Activated CD4-positive, CD25-positive, alpha-beta regulatory T cell treated with anti-CD3 and anti-CD28 coated beads, Interleukin-2, amount 50 U/mL, for 16 hours (primary cell): Measurements from ENCODE around the gene ZNF311.
A peak's percentile ranks its signal among the peaks of the same experiment; 100 is the strongest.
"Not testable (repeated sequence)": the region's sequence is repeated elsewhere in the genome, so short reads cannot be mapped to it uniquely, and the experiment has no call there.

Experiments
- DNase-seq: peaks from one replicate; pipeline ENCODE4 v3.0.0-alpha.2; 2020; ENCODE audit warnings: low read depth, low spot score

ZNF311 gene

GRCh38 chr6:28982476-28983266 lies 22.4 kb downstream of the ZNF311 start:
- DNase-seq, result no peak

DNA sequence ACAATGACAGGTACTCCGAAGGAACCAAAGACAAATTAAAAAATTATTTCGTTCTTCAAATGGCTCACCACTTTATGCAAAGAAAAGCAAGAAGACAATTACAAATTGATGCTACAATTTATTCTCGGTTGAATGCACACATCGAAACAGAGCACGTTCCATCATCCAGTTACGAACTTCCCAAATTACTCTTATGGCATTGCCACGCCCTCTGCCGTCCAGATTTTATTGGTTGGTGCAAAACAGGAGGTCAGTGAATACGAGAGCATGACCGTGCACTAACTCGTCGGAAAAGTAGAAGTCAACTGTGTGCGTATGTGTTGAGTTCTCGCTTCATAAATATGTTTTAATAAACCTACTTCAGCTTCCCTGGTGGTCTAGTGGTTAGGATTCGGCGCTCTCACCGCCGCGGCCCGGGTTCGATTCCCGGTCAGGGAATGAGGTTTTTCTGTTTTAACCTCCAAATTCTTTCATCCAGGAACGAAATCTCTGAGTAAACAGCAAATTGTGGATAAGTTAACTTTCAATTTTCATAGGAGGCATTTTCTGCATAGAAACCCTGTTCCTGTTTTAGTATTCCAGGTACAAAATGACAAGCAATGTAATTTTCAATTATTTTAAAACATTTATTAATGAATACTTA lies 23.2 kb downstream of the ZNF311 start:
- peak; percentile 40 for DNase-seq

GRCh38 chr6:28981431-28981832 lies 23.7 kb downstream of the ZNF311 start:
- peak; percentile 43 for DNase-seq

GRCh38 chr6:28980852-28981430 lies 24.2 kb downstream of the ZNF311 start:
- no peak for DNase-seq

- DNase-seq, result no peak
These were observed 24.8 kb downstream of the ZNF311 start for GRCh38 chr6:28980137-28980851.

- DNase-seq, result no peak
These were observed 25.4 kb downstream of the ZNF311 start for GRCh38 chr6:28979679-28980078.

GRCh38 chr6:28978959-28979561 lies 26.1 kb downstream of the ZNF311 start:
- DNase-seq, result no peak

DNA sequence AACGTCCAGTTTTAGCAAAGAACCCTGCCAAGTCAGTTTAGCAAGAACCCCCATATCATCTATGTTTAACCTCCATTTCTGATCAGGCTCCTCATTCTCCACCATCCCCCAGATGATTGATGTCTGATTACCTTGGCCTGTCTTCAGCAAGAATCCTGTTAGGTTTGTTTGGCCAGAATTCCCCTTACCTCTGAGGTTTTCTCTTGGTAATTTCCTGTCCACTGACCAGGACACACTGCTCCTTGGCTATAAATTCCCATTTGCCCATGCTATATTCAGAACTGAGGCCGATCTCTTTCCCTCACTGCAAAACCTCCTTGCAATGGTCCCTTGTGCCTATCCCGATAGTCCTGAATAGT lies 27.0 kb downstream of the ZNF311 start:
- DNase-seq, result no peak

- DNase-seq, result no peak
These were observed 27.6 kb downstream of the ZNF311 start for GRCh38 chr6:28977341-28978132.

DNA sequence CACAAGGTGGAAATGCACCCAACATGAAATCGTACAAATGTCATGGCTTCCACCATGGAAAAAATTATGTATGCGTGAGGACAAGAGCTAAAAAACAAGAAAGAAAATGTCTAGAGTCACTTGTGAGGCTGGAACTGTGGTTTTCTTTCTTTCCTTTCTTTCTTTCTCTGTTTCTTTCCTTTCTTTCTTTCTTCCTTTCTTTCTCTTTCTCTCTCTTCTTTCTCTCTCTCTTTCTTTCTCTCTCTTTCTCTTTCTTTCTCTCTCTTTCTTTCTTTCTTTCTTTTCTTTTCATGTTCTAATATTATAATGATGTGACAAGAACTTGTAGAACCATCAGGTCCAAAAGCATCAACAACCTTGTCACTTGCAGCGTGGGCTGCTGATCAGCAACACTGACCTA lies 28.4 kb downstream of the ZNF311 start:
- no peak for DNase-seq

- no peak for DNase-seq
These were observed 30.6 kb downstream of the ZNF311 start for GRCh38 chr6:28974505-28974904.

DNA sequence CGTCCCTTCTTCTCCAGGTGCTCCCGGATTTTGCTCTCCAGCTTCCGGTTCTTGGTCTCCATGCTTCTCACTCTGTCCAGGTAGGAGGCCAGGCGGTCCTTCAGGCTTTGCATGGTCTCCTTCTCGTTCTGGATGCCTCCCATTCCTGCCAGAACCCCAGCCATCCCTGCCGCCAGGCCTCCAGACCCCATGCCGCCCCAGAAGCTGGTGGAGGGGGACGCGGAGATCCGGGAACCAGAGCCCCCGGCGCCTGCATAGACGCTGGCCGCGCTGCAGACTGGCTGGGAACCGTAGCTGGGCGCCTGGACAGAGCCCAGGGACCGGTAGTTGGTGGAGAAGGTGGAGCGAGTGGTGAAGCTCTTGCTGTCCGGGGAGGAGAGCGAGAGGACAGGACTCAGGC lies 35.1 kb downstream of the ZNF311 start:
- DNase-seq, result not testable (repeated sequence)

- DNase-seq, result no peak
These were observed 36.0 kb downstream of the ZNF311 start for GRCh38 chr6:28969129-28969528.

DNA sequence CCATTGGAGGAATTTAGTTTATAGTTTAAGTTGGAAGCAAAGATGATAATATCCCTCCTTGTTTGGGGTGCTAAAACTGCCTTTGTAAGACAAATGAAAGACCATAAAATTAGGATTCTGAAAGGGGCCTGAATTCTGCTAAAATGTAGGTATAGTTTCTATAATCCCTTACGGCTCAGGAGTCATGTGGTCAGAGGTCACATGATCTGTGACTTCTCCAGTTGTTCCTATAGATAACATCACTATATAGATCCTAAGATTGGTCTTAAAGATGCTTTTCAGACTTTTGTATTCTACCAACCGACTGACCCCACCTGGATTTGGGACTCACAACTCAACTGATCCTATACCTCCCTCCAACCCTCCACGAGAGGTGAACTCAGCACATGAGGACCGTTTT lies 36.6 kb downstream of the ZNF311 start:
- DNase-seq, result no peak

GRCh38 chr6:28965706-28966105 lies 39.4 kb downstream of the ZNF311 start:
- DNase-seq, result no peak

- DNase-seq, result no peak
These were observed 44.1 kb downstream of the ZNF311 start for GRCh38 chr6:28960846-28961500.

DNA sequence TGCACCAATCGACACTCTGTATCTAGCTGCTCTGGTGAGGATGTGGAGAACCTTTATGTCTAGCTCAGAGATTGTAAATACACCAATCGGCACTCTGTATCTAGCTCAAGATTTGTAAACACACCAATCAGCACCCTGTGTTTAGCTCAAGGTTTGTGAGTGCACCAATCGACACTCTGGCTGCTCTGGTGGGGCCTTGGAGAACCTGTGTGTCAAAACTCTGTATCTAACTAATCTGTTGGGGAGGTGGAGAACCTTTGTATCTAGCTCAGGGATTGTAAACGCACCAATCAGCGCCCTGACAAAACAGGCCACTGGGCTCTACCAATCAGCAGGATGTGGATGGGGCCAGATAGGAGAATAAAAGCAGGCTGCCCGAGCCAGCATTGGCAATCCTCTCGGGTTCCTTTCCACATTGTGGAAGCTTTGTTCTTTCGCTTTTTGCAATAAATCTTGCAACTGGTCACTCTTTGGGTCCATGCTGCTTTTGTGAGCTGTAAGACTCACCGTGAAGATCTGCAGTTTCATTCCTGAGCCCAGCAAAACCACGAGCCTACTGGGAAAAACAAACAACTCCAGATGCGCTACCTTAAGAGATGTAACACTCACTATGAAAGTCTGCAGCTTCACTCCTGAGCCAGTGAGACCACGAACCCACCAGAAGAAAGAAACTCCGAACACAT lies 46.4 kb downstream of the ZNF311 start:
- DNase-seq, result not testable (repeated sequence)

DNA sequence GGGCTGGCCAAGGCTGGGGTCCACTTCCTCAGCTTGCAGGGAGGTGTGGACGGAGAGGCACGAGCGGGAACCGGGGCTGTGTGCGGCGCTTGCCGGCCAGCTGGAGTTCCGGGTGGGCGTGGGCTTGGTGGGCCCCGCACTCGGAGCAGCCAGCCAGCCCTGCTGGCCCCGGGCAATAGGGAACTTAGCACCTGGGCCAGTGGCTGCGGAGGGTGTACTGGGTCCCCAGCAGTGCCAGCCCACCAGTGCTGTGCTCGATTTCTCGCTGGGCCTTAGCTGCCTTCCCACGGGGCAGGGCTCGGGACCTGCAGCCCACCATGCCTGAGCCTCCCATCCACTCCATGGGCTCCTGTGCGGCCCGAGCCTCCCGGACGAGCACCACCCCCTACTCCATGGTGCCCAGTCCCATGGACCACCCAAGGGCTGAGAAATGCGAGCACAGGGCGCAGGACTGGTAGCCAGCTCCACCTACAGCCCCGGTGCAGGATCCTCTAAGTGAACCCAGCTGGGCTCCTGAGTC lies 47.3 kb downstream of the ZNF311 start:
- DNase-seq, result not testable (repeated sequence)

GRCh38 chr6:28956331-28956730 lies 48.8 kb downstream of the ZNF311 start:
- no peak for DNase-seq
